HepG2 (cell line): ENCODE measurements around the gene ASB8. TPM values are rescaled to one million over a fixed set of nuclear protein-coding genes. Genes with fewer than 3 reads are reported as not detected.

Source experiments
- ATAC-seq: fragments of 200-7000 bp; cut with Tn5 transposase; 3 replicates; pipeline ENCODE4 v1.9.1; 2020; ENCODE audit warnings: mild to moderate bottlenecking, moderate library complexity
- BruUV-seq: library from RNA; stranded (reverse); fragments of 400-500 nt; replicated peaks from 2 replicates; lab custom pipeline; 2021; lab: Mats Ljungman, UMichigan
- CTCF ChIA-PET: fragments of 300-600 bp; formaldehyde crosslinking; extraction: SDS; loops from one replicate; lab custom pipeline; 2021; ENCODE audit warnings: low total read pairs, inconsistent platforms, low intra/inter-chr PET ratio; lab: Yijun Ruan, JAX
- POLR2A ChIA-PET: fragments of 350-600 bp; sonication (Branson Sonifier 250); formaldehyde crosslinking; loops from one replicate; lab custom pipeline; 2020; ENCODE audit warnings: antibody characterized with exemption, inconsistent platforms; lab: Yijun Ruan, JAX
- DNase-seq: peaks from one replicate; pipeline ENCODE4 v3.0.0-alpha.2; 2015; ENCODE audit warnings: low spot score
- FAIRE-seq: peaks from 3 replicates; lab custom pipeline; 2011; peaks lifted over from hg19 to GRCh38; lab: Jason Lieb, UNC
- H2AFZ ChIP-seq: one replicate; pipeline ENCODE4 v1.6.1; 2011; ENCODE audit warnings: low read length, inconsistent platforms
- H3K27ac ChIP-seq: fragments of 300-600 bp; 3 replicates; pipeline ENCODE4 v1.8.0; 2011; ENCODE audit warnings: mixed run types, mild to moderate bottlenecking, mixed read lengths, low read length, inconsistent platforms; ENCODE audit not compliant: insufficient read depth; ENCODE audit errors: extremely low read length
- H3K27me3 ChIP-seq, 2 experiments: fragments of 200-600 bp in 1 of 2; 2 replicates in 1 of 2; 3 replicates in 1 of 2; pipeline versions ENCODE4 v1.6.0 to v1.8.0; 2011; ENCODE audit warnings: low read length in 2 of 2, mild to moderate bottlenecking in 2 of 2, moderate library complexity in 2 of 2, inconsistent platforms in 1 of 2; ENCODE audit not compliant: insufficient read depth in 2 of 2, control insufficient read depth in 1 of 2
- H3K36me3 ChIP-seq, 2 experiments: fragments of 200-600 bp in 1 of 2; replicated peaks in 1 of 2; 2 replicates in 1 of 2; 3 replicates in 1 of 2; pipeline versions ENCODE4 v1.5.1 to v1.8.0; 2011; ENCODE audit warnings: low read length in 2 of 2, inconsistent platforms in 1 of 2; ENCODE audit not compliant: insufficient read depth in 2 of 2, control insufficient read depth in 1 of 2
- H3K4me1 ChIP-seq: 2 replicates; pipeline ENCODE4 v1.5.1; 2012; ENCODE audit warnings: low read length, inconsistent platforms; ENCODE audit not compliant: insufficient read depth
- H3K4me2 ChIP-seq: 2 replicates; pipeline ENCODE4 v1.6.0; 2011; ENCODE audit warnings: low read depth, low read length, inconsistent platforms
- H3K4me3 ChIP-seq, 3 experiments: fragments of 200-600 bp in 1 of 3; sonication (generic), shearing (Covaris generic) in 1 of 3; replicated peaks in 1 of 3; 2 replicates each; pipeline ENCODE4 v1.5.1; 2011 to 2016; ENCODE audit warnings: low read length in 3 of 3, inconsistent platforms in 2 of 3, low read depth in 2 of 3, mild to moderate bottlenecking in 2 of 3, control low read depth in 1 of 3, mixed read lengths in 1 of 3; ENCODE audit not compliant: insufficient read depth in 1 of 3
- H3K79me2 ChIP-seq: one replicate; pipeline ENCODE4 v1.6.1; 2011; ENCODE audit warnings: low read length, inconsistent platforms; ENCODE audit not compliant: insufficient read depth
- H3K9ac ChIP-seq: 2 replicates; pipeline ENCODE4 v1.6.0; 2011; ENCODE audit warnings: mild to moderate bottlenecking, low read depth, low read length, inconsistent platforms; ENCODE audit not compliant: insufficient read depth
- H3K9me3 ChIP-seq: 2 replicates; pipeline ENCODE4 v1.5.1; 2012; ENCODE audit warnings: mild to moderate bottlenecking, low read length
- H4K20me1 ChIP-seq: 2 replicates; pipeline ENCODE4 v1.6.0; 2011; ENCODE audit warnings: inconsistent platforms, mild to moderate bottlenecking, low read length, moderate library complexity; ENCODE audit not compliant: insufficient read depth
- EED ChIP-seq: sonication (generic); formaldehyde crosslinking; IDR thresholded peaks from 2 replicates; pipeline ENCODE4 v1.5.0; 2020; ENCODE audit warnings: mild to moderate bottlenecking, missing genetic modification reagents
- HNRNPL ChIP-seq: fragments of 200-400 bp; formaldehyde crosslinking; IDR thresholded peaks from 2 replicates; pipeline ENCODE4 v1.6.1; 2017; ENCODE audit warnings: mild to moderate bottlenecking, low read depth, low read length
- KDM3A ChIP-seq: IDR thresholded peaks from 2 replicates; pipeline ENCODE4 v1.6.1; 2018; ENCODE audit warnings: low read depth, missing compliant biosample characterization
- NCOA1 ChIP-seq: sonication (generic); formaldehyde crosslinking; IDR thresholded peaks from 2 replicates; pipeline ENCODE4 v1.9.0; 2021; ENCODE audit warnings: missing genetic modification reagents
- NFKB2 ChIP-seq: sonication (generic); formaldehyde crosslinking; IDR thresholded peaks from 2 replicates; pipeline ENCODE4 v1.4.0; 2020; ENCODE audit warnings: missing genetic modification reagents, borderline replicate concordance
- SALL2 ChIP-seq: sonication (generic); formaldehyde crosslinking; IDR thresholded peaks from 2 replicates; pipeline ENCODE4 v1.8.1; 2023; ENCODE audit warnings: mild to moderate bottlenecking, missing genetic modification reagents, inconsistent platforms
- SIN3A ChIP-seq: IDR thresholded peaks from 2 replicates; pipeline ENCODE4 v1.6.1; 2011; ENCODE audit warnings: low read depth, mild to moderate bottlenecking, control low read depth, low read length, borderline replicate concordance
- SMARCE1 ChIP-seq: fragments of 450-650 bp; IDR thresholded peaks from 2 replicates; pipeline ENCODE4 v1.6.1; 2017; ENCODE audit warnings: borderline replicate concordance
- ZFP62 ChIP-seq: sonication (generic); formaldehyde crosslinking; IDR thresholded peaks from 2 replicates; pipeline ENCODE4 v1.4.0; 2020; ENCODE audit warnings: missing genetic modification reagents
- ZNF850 ChIP-seq: sonication (generic); formaldehyde crosslinking; conservative IDR thresholded peaks from 2 replicates; pipeline ENCODE4 v1.9.0; 2021; ENCODE audit warnings: mild to moderate bottlenecking, missing genetic modification reagents
- WGBS: methylation state at CpG from one replicate; pipeline ENCODE4 v1.1.6; 2017; ENCODE audit warnings: low lambda C conversion rate; 5-methylcytosine and 5-hydroxymethylcytosine counted together
- in situ Hi-C: cut with HindIII; loops from 2 replicates; pipeline ENCODE4 v1.10.0; 2017; ENCODE audit warnings: low pct_unique_long_range_greater_than_20kb; ENCODE audit not compliant: extremely low pct_ligation_motif_present
- intact Hi-C: fragments of 100-400 bp; cut with micrococcal nuclease; formaldehyde crosslinking; loops from one replicate; pipeline ENCODE4 v1.10.0; 2022; ENCODE audit not compliant: unreplicated experiment
- polyA plus RNA-seq, 8 experiments: library from polyadenylated mRNA; depleted of rRNA in 3 of 8; stranded (reverse) in 7 of 8; unstranded in 1 of 8; fragments of >200 nt; fragmentation: Illumina TruSeq in 4 of 8; extraction: Trizol in 4 of 8; gene quantifications; 2 replicates each; pipeline versions ENCODE4 v1.2.1 to v1.2.3, GENCODE V29; 2011 to 2016; ENCODE audit warnings: low read depth in 4 of 8, missing spikeins in 1 of 8, mixed read lengths in 1 of 8; ENCODE audit not compliant: insufficient read depth in 1 of 8
- total RNA-seq, 5 experiments: library from RNA; depleted of rRNA; stranded (reverse); fragments of >200 nt; fragmentation: Illumina TruSeq; extraction: Trizol; gene quantifications; 2 replicates each; pipeline ENCODE4 v1.2.3, GENCODE V29; 2016; ENCODE audit warnings: low read depth in 1 of 5
- TF ChIP-seq, protein P1 (sequence below): sonication (generic); formaldehyde crosslinking; IDR thresholded peaks from 2 replicates; pipeline ENCODE4 v1.4.0; 2020; ENCODE audit warnings: missing genetic modification reagents, borderline replicate concordance

ASB8 gene
- total and polyA plus RNA-seq, 2 of the 13 experiments (the other 11 are each of a cell fraction or from before 2014, with no cell fraction given): 14.0 to 15.5 TPM

DNA sequence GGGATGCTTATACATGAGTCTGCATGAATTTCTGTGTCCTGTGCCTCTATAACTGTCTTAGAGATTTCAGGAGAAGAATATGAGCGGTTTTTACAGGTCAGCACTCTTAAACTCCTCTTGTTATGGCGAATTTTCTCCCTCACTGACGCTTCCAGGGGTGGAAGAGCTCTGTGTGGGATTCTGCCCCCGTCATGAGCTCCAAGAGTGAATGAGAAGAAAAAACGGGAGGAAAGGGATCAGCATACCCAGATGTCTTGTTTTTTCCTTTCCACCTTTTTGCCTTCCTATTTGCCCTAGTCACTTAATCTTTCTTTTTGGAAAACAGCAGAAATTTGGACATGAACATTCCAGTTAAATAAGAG, 37.5 kb downstream of the ASB8 start:
- Histone ChIP-seq H3K27me3 (peaks cover 2 to 4% of the 10 kb centered on the region in 2 experiments; a peak in 2 of 5 replicates), H3K4me1 (peaks cover 25% of the 10 kb centered on the region), H3K27ac (no peak overlapping the region), H3K79me2 (no peaks in the 10 kb centered on the region), H3K4me2 (no peak overlapping the region), H3K9me3 (no peaks in the 10 kb centered on the region), H3K36me3 (no peaks in the 10 kb centered on the region), H2AFZ (no peak overlapping the region), H3K9ac (no peak overlapping the region), H4K20me1 (no peaks in the 10 kb centered on the region), H3K4me3 (no peak overlapping the region)
- ATAC-seq (no peak), FAIRE-seq (no peak), DNase-seq (no peak)
- 13% methylated on average over 5 of the region's 5 CpGs for WGBS
- TF ChIP-seq NCOA1 (CRISPR knock-in tag) (no peak), KDM3A (CRISPR knock-in tag) (no peak), ZNF850 (CRISPR knock-in tag) (no peak), HNRNPL (no peak), EED (CRISPR knock-in tag) (no peak), ZFP62 (no peak), SALL2 (no peak), NFKB2 (CRISPR knock-in tag) (no peak), SMARCE1 (no peak), SIN3A (no peak)
- TF ChIP-seq, protein P1, sequence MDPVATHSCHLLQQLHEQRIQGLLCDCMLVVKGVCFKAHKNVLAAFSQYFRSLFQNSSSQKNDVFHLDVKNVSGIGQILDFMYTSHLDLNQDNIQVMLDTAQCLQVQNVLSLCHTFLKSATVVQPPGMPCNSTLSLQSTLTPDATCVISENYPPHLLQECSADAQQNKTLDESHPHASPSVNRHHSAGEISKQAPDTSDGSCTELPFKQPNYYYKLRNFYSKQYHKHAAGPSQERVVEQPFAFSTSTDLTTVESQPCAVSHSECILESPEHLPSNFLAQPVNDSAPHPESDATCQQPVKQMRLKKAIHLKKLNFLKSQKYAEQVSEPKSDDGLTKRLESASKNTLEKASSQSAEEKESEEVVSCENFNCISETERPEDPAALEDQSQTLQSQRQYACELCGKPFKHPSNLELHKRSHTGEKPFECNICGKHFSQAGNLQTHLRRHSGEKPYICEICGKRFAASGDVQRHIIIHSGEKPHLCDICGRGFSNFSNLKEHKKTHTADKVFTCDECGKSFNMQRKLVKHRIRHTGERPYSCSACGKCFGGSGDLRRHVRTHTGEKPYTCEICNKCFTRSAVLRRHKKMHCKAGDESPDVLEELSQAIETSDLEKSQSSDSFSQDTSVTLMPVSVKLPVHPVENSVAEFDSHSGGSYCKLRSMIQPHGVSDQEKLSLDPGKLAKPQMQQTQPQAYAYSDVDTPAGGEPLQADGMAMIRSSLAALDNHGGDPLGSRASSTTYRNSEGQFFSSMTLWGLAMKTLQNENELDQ (CRISPR knock-in tag): no peak
- ChIA-PET POLR2A (no interaction called here), CTCF (no interaction called here)
- BruUV-seq: no TSS peak
- in situ Hi-C loops (no loop called here), intact Hi-C loops (no loop called here)
